ENCODE measurements around the gene MEGF10.
"Not testable (repeated sequence)": the region's sequence is repeated elsewhere in the genome, so short reads cannot be mapped to it uniquely, and the experiment has no call there.

Gene MEGF10

GRCh38 chr5:127305493-127305892, 14.9 kb downstream of the MEGF10 start:
- ChIA-PET CTCF (interaction anchor here (1.8 kb wide), 1 partner anchor 8 kb away, joined by 8 read pairs; no protein-coding TSS in a partner anchor), POLR2A (interaction anchor here (0.9 kb wide), 1 partner anchor 24 kb away, joined by 3 read pairs; no protein-coding TSS in a partner anchor)
- no peak for DNase-seq (ENCODE audit: extremely low spot score)
- TF ChIP-seq ELF4 (IDR thresholded peaks at IDR 0.05) (no peak), ARNT (IDR thresholded peaks at IDR 0.05) (no peak)

GRCh38 chr5:127306036-127306435, 15.4 kb downstream of the MEGF10 start:
- ChIA-PET POLR2A (interaction anchor here (0.9 kb wide), 1 partner anchor 24 kb away, joined by 3 read pairs; no protein-coding TSS in a partner anchor), CTCF (no interaction called here)
- TF ChIP-seq NFRKB (IDR thresholded peaks at IDR 0.05) (no peak), BHLHE40 (IDR thresholded peaks at IDR 0.05; ENCODE audit: borderline replicate concordance) (no peak), SUZ12 (IDR thresholded peaks at IDR 0.05) (no peak)
- DNase-seq (ENCODE audit: extremely low spot score): no peak

GRCh38 chr5:127306647-127307046, 16.1 kb downstream of the MEGF10 start:
- no peak for DNase-seq (ENCODE audit: extremely low spot score)
- ChIA-PET CTCF (no interaction called here), POLR2A (no interaction called here)
- TF ChIP-seq PKNOX1 (IDR thresholded peaks at IDR 0.05) (no peak), ELF4 (IDR thresholded peaks at IDR 0.05) (no peak), HDGF (IDR thresholded peaks at IDR 0.05; ENCODE audit: borderline replicate concordance) (no peak), TARDBP (IDR thresholded peaks at IDR 0.05) (no peak), SUZ12 (IDR thresholded peaks at IDR 0.05) (no peak), ARNT (IDR thresholded peaks at IDR 0.05) (no peak), ZNF384 (IDR thresholded peaks at IDR 0.05) (no peak), BHLHE40 (IDR thresholded peaks at IDR 0.05; ENCODE audit: borderline replicate concordance) (no peak), LEF1 (IDR thresholded peaks at IDR 0.05; ENCODE audit: borderline replicate concordance) (no peak), FOXA1 (IDR thresholded peaks at IDR 0.05) (no peak), L3MBTL2 (conservative IDR thresholded peaks at IDR 0.05) (no peak), NFRKB (IDR thresholded peaks at IDR 0.05) (no peak), SP1 (IDR thresholded peaks at IDR 0.05) (no peak)

GRCh38 chr5:127307868-127308267, 17.3 kb downstream of the MEGF10 start:
- ChIA-PET CTCF (no interaction called here), POLR2A (no interaction called here)
- TF ChIP-seq LEF1 (IDR thresholded peaks at IDR 0.05; ENCODE audit: borderline replicate concordance): no peak
- no peak for TF ChIP-seq PKNOX1 (IDR thresholded peaks at IDR 0.05)
- no peak for TF ChIP-seq SP1 (IDR thresholded peaks at IDR 0.05)
- TF ChIP-seq ARNT (IDR thresholded peaks at IDR 0.05): no peak
- no peak for TF ChIP-seq HDGF (IDR thresholded peaks at IDR 0.05; ENCODE audit: borderline replicate concordance)
- no peak for TF ChIP-seq NFRKB (IDR thresholded peaks at IDR 0.05)
- DNase-seq (ENCODE audit: extremely low spot score): no peak

GRCh38 chr5:127308325-127308724, 17.7 kb downstream of the MEGF10 start:
- CTCF ChIA-PET; POLR2A ChIA-PET; DNase-seq (ENCODE audit: extremely low spot score): not testable (repeated sequence)

GRCh38 chr5:127308945-127309344, 18.3 kb downstream of the MEGF10 start:
- TF ChIP-seq SP1 (IDR thresholded peaks at IDR 0.05): no peak
- no peak for TF ChIP-seq LEF1 (IDR thresholded peaks at IDR 0.05; ENCODE audit: borderline replicate concordance)
- no peak for TF ChIP-seq ARNT (IDR thresholded peaks at IDR 0.05)
- no peak for TF ChIP-seq FOXA1 (IDR thresholded peaks at IDR 0.05)
- no peak for TF ChIP-seq ZNF384 (IDR thresholded peaks at IDR 0.05)
- DNase-seq (ENCODE audit: extremely low spot score): no peak
- POLR2A ChIA-PET: no interaction called here
- CTCF ChIA-PET: interaction anchor here (0.6 kb wide), 2 partner anchors 134 to 472 kb away, joined by 3 to 4 read pairs; no protein-coding TSS in a partner anchor

- TF ChIP-seq ELF4 (IDR thresholded peaks at IDR 0.05) (no peak), LEF1 (IDR thresholded peaks at IDR 0.05; ENCODE audit: borderline replicate concordance) (no peak), ARNT (IDR thresholded peaks at IDR 0.05) (no peak), FOXA1 (IDR thresholded peaks at IDR 0.05) (no peak), TARDBP (IDR thresholded peaks at IDR 0.05) (no peak), ZNF384 (IDR thresholded peaks at IDR 0.05) (no peak), NFRKB (IDR thresholded peaks at IDR 0.05) (no peak), BHLHE40 (IDR thresholded peaks at IDR 0.05; ENCODE audit: borderline replicate concordance) (no peak), SP1 (IDR thresholded peaks at IDR 0.05) (no peak), FOXK2 (IDR thresholded peaks at IDR 0.05) (no peak), CTBP1 (IDR thresholded peaks at IDR 0.05; ENCODE audit: borderline replicate concordance) (no peak), FOXM1 (IDR thresholded peaks at IDR 0.05; ENCODE audit: borderline replicate concordance) (no peak), SUZ12 (IDR thresholded peaks at IDR 0.05) (no peak), L3MBTL2 (conservative IDR thresholded peaks at IDR 0.05) (no peak)
- CTCF ChIA-PET: interaction anchor here (0.6 kb wide), 1 partner anchor 23 kb away, joined by 3 read pairs; no protein-coding TSS in a partner anchor
These were observed 20.8 kb downstream of the MEGF10 start for GRCh38 chr5:127311349-127311748.

GRCh38 chr5:127311781-127312525, 21.4 kb downstream of the MEGF10 start:
- POLR2A ChIA-PET: no interaction called here
- no peak for TF ChIP-seq SUZ12 (IDR thresholded peaks at IDR 0.05)
- TF ChIP-seq L3MBTL2 (conservative IDR thresholded peaks at IDR 0.05): no peak
- TF ChIP-seq SP1 (IDR thresholded peaks at IDR 0.05): no peak
- TF ChIP-seq ARNT (IDR thresholded peaks at IDR 0.05): no peak
- TF ChIP-seq LEF1 (IDR thresholded peaks at IDR 0.05; ENCODE audit: borderline replicate concordance): no peak
- TF ChIP-seq ELF4 (IDR thresholded peaks at IDR 0.05): no peak
- TF ChIP-seq PKNOX1 (IDR thresholded peaks at IDR 0.05): no peak
- no peak for TF ChIP-seq FOXA1 (IDR thresholded peaks at IDR 0.05)
- no peak for TF ChIP-seq BHLHE40 (IDR thresholded peaks at IDR 0.05; ENCODE audit: borderline replicate concordance)
- TF ChIP-seq FOXM1 (IDR thresholded peaks at IDR 0.05; ENCODE audit: borderline replicate concordance): no peak
- CTCF ChIA-PET: interaction anchor here (0.6 to 2.3 kb wide), 2 partner anchors 8 to 23 kb away, joined by 3 to 8 read pairs; no protein-coding TSS in a partner anchor
- no peak for DNase-seq (ENCODE audit: extremely low spot score)

More at GRCh38 chr5:127311349-127311748, 20.8 kb downstream of the MEGF10 start:
- DNase-seq (ENCODE audit: extremely low spot score): no peak
- POLR2A ChIA-PET: no interaction called here

Measured in HEK293T (cell line).